Measurements from ENCODE around the gene NAA80. TPM values are rescaled to one million over a fixed set of nuclear protein-coding genes. Genes with fewer than 3 reads are reported as not detected.

NAA80 gene
- total RNA-seq, 1 experiment from 2014 or later: 25.2 TPM

- H3F3A ChIP-seq (ENCODE audit: insufficient read depth, low read depth): peaks cover 45% of the 10 kb centered on the region
- H2AFZ ChIP-seq: no peak overlapping the region
- no peaks in the 10 kb centered on the region for H4K20me1 ChIP-seq (ENCODE audit: insufficient read depth)
- ChIA-PET POLR2A (ENCODE audit: unreplicated experiment) (interaction anchor here (0.5 to 0.6 kb wide), 2 partner anchors 11 to 27 kb away, joined by 20 to 21 read pairs; no protein-coding TSS in a partner anchor), CTCF (no interaction called here)
- no peaks in the 10 kb centered on the region for H3K36me3 ChIP-seq (ENCODE audit: low read depth)
- BruUV-seq (replicated peaks): no TSS peak
- peaks cover 42% of the 10 kb centered on the region for H3K79me2 ChIP-seq (ENCODE audit: low read depth)
- H3K4me1 ChIP-seq (replicated peaks; ENCODE audit: insufficient read depth): peaks cover 24% of the 10 kb centered on the region
- no peak overlapping the region for H3K27ac ChIP-seq
- no peak for DNase-seq
- no peak overlapping the region for H3K4me2 ChIP-seq
- H3K9me3 ChIP-seq (ENCODE audit: insufficient read depth, low read depth): no peaks in the 10 kb centered on the region
- intact Hi-C loops (cut with micrococcal nuclease; ENCODE audit: unreplicated experiment): no loop called here
- TF ChIP-seq EZH2 (IDR thresholded peaks at IDR 0.05; ENCODE audit: low read depth): no peak
- TF ChIP-seq, protein P1, sequence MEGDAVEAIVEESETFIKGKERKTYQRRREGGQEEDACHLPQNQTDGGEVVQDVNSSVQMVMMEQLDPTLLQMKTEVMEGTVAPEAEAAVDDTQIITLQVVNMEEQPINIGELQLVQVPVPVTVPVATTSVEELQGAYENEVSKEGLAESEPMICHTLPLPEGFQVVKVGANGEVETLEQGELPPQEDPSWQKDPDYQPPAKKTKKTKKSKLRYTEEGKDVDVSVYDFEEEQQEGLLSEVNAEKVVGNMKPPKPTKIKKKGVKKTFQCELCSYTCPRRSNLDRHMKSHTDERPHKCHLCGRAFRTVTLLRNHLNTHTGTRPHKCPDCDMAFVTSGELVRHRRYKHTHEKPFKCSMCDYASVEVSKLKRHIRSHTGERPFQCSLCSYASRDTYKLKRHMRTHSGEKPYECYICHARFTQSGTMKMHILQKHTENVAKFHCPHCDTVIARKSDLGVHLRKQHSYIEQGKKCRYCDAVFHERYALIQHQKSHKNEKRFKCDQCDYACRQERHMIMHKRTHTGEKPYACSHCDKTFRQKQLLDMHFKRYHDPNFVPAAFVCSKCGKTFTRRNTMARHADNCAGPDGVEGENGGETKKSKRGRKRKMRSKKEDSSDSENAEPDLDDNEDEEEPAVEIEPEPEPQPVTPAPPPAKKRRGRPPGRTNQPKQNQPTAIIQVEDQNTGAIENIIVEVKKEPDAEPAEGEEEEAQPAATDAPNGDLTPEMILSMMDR (conservative IDR thresholded peaks at IDR 0.05): no peak
- no peaks in the 10 kb centered on the region for H3K27me3 ChIP-seq (ENCODE audit: insufficient read depth, low read depth)
- no peaks in the 10 kb centered on the region for H3K9me2 ChIP-seq (ENCODE audit: insufficient read depth)
- H3K4me3 ChIP-seq: no peak overlapping the region
Measured at GRCh38 chr3:50333744-50334328, 34.6 kb upstream of the NAA80 start.

DNA sequence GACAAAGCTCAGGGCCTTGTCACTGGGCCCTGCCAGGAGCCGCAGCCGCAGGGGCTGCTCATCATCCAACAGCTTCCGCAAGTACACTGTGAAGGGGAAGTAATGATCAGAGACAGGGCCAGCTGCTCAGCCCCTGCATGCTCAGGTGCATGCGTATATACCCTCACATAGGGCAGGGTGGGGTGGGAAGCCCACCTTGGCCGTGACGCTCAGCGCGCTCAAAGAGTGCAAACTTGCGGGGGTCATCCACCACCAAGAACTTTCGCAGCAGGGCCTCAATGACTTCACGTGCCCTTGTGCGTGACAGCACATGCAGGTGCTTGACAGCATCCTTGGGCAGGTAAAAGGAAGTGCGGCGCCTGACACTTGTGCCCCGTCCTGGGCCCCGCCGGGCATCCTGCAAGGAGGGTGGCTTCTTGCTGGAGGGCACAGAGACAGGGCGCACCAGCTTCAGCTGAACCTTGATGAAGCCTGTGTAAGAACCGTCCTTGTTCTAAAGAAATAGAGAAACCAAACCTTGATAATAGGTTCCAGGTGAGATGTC lies 32.2 kb upstream of the NAA80 start:
- H2AFZ ChIP-seq: no peak overlapping the region
- CTCF ChIA-PET: no interaction called here
- H3K9me2 ChIP-seq (ENCODE audit: insufficient read depth): no peaks in the 10 kb centered on the region
- H3K27me3 ChIP-seq (ENCODE audit: insufficient read depth, low read depth): no peaks in the 10 kb centered on the region
- peaks cover 19% of the 10 kb centered on the region for H3K4me1 ChIP-seq (replicated peaks; ENCODE audit: insufficient read depth)
- no peak overlapping the region for H3K4me2 ChIP-seq
- H3K4me3 ChIP-seq: no peak overlapping the region
- peaks cover 50% of the 10 kb centered on the region for H3K79me2 ChIP-seq (ENCODE audit: low read depth)
- H3K27ac ChIP-seq: no peak overlapping the region
- POLR2A ChIA-PET (ENCODE audit: unreplicated experiment): no interaction called here
- H3F3A ChIP-seq (ENCODE audit: insufficient read depth, low read depth): peaks cover 38% of the 10 kb centered on the region
- BruUV-seq (replicated peaks): no TSS peak
- intact Hi-C loops (cut with micrococcal nuclease; ENCODE audit: unreplicated experiment): no loop called here
- no peaks in the 10 kb centered on the region; the same call in 1 of the 2 replicates for H4K20me1 ChIP-seq (ENCODE audit: insufficient read depth)
- no peaks in the 10 kb centered on the region for H3K9me3 ChIP-seq (ENCODE audit: insufficient read depth, low read depth)
- no peaks in the 10 kb centered on the region for H3K36me3 ChIP-seq (ENCODE audit: low read depth)
- TF ChIP-seq, protein P1 (conservative IDR thresholded peaks at IDR 0.05): no peak
- TF ChIP-seq EZH2 (IDR thresholded peaks at IDR 0.05; ENCODE audit: low read depth): no peak
- no peak for DNase-seq

- POLR2A ChIA-PET (ENCODE audit: unreplicated experiment): no interaction called here
- TF ChIP-seq, protein P1 (conservative IDR thresholded peaks at IDR 0.05): no peak
- TF ChIP-seq EZH2 (IDR thresholded peaks at IDR 0.05; ENCODE audit: low read depth): no peak
- CTCF ChIA-PET: no interaction called here
- Histone ChIP-seq H3K36me3 (ENCODE audit: low read depth) (no peaks in the 10 kb centered on the region), H3K27me3 (ENCODE audit: insufficient read depth, low read depth) (no peaks in the 10 kb centered on the region), H3K27ac (no peak overlapping the region), H3K4me1 (replicated peaks; ENCODE audit: insufficient read depth) (peaks cover 12% of the 10 kb centered on the region), H2AFZ (no peak overlapping the region), H3F3A (ENCODE audit: insufficient read depth, low read depth) (peaks cover 27% of the 10 kb centered on the region), H3K4me2 (no peak overlapping the region), H3K9me2 (ENCODE audit: insufficient read depth) (no peaks in the 10 kb centered on the region), H3K79me2 (ENCODE audit: low read depth) (peaks cover 42% of the 10 kb centered on the region), H3K9me3 (ENCODE audit: insufficient read depth, low read depth) (no peaks in the 10 kb centered on the region), H4K20me1 (ENCODE audit: insufficient read depth) (no peaks in the 10 kb centered on the region; the same call in 1 of the 2 replicates), H3K4me3 (no peak overlapping the region)
- DNase-seq: no peak
- intact Hi-C loops (cut with micrococcal nuclease; ENCODE audit: unreplicated experiment): no loop called here
- BruUV-seq (replicated peaks): no TSS peak
Measured at GRCh38 chr3:50330330-50330729, 31.1 kb upstream of the NAA80 start.

Data from PC-9 (cell line).